HG03442 (cell line): ENCODE measurements around the gene AGR2.
"Not testable (repeated sequence)": the region's sequence is repeated elsewhere in the genome, so short reads cannot be mapped to it uniquely, and the experiment has no call there.

Experiments
- ATAC-seq: cut with Tn5 transposase; IDR thresholded peaks from one replicate; pipeline ENCODE4 v1.9.1; 2021; ENCODE audit warnings: mild to moderate bottlenecking, moderate library complexity; ENCODE audit not compliant: unreplicated experiment

AGR2 gene

GRCh38 chr7:16804674-16805439, at the start of gene AGR2:
Gene AGR2 (minus strand): TSS chr7:16804999. CDS start chr7:16801796, 3,203 bp downstream.
- ATAC-seq: no peak

- not testable (repeated sequence) for ATAC-seq
These were observed 48.4 kb upstream of the AGR2 start for GRCh38 chr7:16853189-16853588.

- ATAC-seq: no peak
These were observed 47.0 kb upstream of the AGR2 start for GRCh38 chr7:16851829-16852228.

- no peak for ATAC-seq
These were observed 46.0 kb upstream of the AGR2 start for GRCh38 chr7:16850614-16851466.

- no peak for ATAC-seq
These were observed 44.7 kb upstream of the AGR2 start for GRCh38 chr7:16849296-16850148.

GRCh38 chr7:16847381-16847860, 42.6 kb upstream of the AGR2 start:
- no peak for ATAC-seq

- ATAC-seq: no peak
These were observed 41.9 kb upstream of the AGR2 start for GRCh38 chr7:16846601-16847165.

- no peak for ATAC-seq
These were observed 40.9 kb upstream of the AGR2 start for GRCh38 chr7:16845746-16846145.

- ATAC-seq: no peak
These were observed 36.9 kb upstream of the AGR2 start for GRCh38 chr7:16841681-16842080.

GRCh38 chr7:16840094-16840493, 35.3 kb upstream of the AGR2 start:
- ATAC-seq: no peak

GRCh38 chr7:16839646-16840045, 34.8 kb upstream of the AGR2 start:
- no peak for ATAC-seq

- ATAC-seq: no peak
These were observed 34.1 kb upstream of the AGR2 start for GRCh38 chr7:16838891-16839290.

GRCh38 chr7:16838386-16838785, 33.6 kb upstream of the AGR2 start:
- no peak for ATAC-seq

- ATAC-seq: no peak
These were observed 31.7 kb upstream of the AGR2 start for GRCh38 chr7:16836481-16836880.

GRCh38 chr7:16833373-16833772, 28.6 kb upstream of the AGR2 start:
- ATAC-seq: no peak

- no peak for ATAC-seq
These were observed 21.3 kb upstream of the AGR2 start for GRCh38 chr7:16826060-16826459.

- no peak for ATAC-seq
These were observed 17.2 kb upstream of the AGR2 start for GRCh38 chr7:16822029-16822428.

GRCh38 chr7:16818732-16819131, 13.9 kb upstream of the AGR2 start:
- no peak for ATAC-seq

GRCh38 chr7:16817536-16817935, 12.7 kb upstream of the AGR2 start:
- ATAC-seq: no peak

GRCh38 chr7:16816824-16817223, 12.0 kb upstream of the AGR2 start:
- no peak for ATAC-seq

GRCh38 chr7:16815001-16815400, 10.2 kb upstream of the AGR2 start:
- ATAC-seq: no peak
